Measurements from ENCODE around the gene VSTM2B.

The VSTM2B gene

DNA sequence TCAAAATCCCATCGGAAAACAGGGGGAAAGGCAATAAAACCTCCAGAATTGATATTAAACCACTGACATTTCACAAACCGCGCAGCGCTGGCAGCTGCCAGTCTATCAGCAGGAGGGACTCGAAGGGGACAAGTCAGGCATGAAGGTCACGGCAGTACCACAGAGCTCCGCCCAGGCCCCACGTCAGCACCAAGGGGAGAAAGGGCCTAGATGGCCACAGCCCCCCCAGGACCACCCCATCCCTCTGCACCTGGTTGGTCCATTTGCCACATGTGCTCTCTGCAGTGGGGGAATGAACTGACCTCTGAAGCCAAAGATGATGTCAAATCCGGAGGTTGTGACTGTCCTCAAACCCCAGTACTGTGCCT is 9.5 kb upstream of the VSTM2B start:
- DNase-seq (ENCODE audit: low spot score), result no peak

DNA sequence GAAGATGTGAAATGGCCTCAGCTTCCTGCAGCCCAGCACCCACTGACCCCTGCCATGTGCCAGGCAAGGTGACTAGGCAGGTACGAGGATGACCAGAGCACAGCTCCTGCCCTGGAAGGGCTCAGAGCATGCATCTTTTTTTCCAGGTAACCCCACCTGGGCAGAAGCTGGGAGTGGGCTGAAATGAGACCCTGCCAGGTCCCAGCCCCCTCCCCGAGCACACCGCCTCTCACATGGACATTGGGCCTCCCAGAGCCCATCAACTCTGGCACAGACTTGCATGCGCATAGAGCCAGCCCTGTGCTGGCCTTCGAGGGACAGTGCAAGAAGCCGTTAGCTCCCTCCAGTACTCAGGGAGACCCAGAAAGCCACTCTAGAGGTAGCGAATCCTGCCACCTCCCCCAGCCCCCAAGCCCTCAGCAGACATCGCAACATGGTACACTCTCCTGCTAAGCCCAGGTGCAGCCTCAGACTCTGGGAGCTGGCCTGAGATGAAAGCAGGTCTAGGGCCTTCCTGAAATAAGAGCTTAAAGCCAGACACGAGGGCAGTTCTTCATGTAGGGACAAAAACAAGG is 8.9 kb upstream of the VSTM2B start:
- DNase-seq (ENCODE audit: low spot score), result no peak

DNA sequence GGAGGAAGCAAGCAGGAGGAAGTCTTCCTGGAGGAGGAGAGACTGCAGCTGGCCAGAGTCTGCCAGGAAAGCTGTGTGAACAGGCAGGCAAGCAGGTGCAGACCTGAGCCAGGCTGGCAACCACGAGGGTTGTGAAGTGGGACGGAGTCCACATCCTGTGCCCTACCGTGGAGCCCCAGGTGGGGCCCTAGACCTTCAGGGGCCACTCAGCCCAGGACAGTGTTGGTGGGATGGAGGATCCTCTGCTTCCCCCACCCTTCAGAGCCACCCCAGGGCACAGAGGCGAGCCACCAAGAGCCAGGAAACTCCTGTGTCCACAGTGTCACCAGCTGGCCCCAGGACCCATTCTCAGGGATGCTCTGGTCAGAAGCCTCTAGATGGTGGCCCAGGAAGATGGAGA is 8.4 kb upstream of the VSTM2B start:
- DNase-seq (ENCODE audit: low spot score), result no peak

DNA sequence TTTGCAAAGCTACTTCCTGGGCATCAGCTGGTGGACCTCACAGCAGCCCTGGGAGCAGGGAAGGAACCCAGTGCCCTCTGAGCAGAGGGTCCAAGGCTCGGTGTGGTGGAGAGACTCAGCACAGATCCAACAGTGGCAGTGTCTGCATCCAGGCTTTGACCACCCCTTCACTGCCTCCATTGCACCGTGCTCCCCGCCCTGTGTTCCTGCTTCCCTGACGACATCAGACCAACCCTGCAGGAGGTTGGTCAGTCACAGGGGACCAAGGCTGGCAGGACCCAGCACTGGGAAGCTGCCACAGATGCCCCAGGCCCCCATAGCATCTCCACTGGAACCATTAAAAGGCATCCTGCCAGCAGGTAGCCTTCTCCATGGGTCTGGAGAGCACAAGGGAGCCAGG is 7.8 kb upstream of the VSTM2B start:
- DNase-seq (ENCODE audit: low spot score), result no peak

DNA sequence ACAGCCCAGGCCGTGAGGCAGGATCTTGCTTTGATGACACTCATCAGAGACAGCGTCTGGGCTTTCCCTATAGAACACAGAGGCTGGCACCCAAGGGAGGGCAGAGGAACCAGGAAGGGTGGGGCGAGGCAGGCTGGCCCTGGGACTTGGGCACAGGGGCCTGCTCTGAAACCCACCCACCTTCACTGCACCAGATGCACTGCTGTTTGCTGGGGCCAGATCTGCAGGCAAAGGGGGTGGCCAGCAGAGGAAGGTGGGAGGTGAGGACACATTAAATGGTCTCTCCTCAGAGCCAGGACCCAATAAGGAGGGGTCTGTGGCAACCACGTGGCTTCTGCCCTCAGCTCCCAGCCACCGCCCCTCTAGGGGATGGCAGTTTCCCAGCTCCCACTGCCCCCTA is 6.6 kb upstream of the VSTM2B start:
- DNase-seq (ENCODE audit: low spot score), result no peak

DNA sequence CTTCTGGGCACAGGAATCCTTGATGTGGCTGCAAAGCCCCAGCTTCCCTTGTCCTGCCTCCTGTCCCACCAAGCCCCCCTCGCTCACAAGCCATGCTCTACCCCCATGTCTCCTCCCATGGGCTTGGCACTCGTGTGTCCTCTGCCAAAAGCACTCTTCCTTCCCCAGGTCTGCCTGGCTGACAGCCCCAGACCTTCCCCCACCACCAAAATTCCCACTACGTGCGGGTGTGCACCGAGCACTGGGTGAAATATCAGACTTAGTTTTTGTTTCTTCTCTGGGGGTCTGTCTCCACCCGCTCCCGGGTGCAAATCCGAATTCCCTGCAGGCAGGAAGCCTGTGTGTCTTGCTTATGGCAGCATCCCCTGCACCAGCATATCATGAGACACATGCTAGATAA is 5.9 kb upstream of the VSTM2B start:
- no peak for DNase-seq (ENCODE audit: low spot score)

DNA sequence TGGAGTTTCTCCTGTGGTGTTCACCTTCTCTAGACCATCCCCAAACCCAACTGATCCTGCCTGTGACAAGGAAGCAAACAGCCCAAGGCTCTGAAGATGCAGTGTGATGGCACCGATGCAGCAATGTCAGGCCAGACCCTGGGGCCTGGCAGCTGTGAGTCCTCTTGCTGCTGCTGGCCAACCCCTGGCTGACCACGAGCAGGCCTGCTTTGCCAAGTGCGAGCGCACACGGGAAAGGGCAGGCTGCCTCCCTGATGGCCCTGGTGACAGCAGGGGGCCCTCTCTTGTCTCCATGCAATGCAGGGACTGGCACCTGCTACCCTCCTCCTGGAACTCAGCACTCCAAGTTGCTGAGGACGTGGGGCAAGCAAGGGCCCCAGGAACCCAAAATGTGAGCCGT is 5.4 kb upstream of the VSTM2B start:
- DNase-seq (ENCODE audit: low spot score), result no peak

DNA sequence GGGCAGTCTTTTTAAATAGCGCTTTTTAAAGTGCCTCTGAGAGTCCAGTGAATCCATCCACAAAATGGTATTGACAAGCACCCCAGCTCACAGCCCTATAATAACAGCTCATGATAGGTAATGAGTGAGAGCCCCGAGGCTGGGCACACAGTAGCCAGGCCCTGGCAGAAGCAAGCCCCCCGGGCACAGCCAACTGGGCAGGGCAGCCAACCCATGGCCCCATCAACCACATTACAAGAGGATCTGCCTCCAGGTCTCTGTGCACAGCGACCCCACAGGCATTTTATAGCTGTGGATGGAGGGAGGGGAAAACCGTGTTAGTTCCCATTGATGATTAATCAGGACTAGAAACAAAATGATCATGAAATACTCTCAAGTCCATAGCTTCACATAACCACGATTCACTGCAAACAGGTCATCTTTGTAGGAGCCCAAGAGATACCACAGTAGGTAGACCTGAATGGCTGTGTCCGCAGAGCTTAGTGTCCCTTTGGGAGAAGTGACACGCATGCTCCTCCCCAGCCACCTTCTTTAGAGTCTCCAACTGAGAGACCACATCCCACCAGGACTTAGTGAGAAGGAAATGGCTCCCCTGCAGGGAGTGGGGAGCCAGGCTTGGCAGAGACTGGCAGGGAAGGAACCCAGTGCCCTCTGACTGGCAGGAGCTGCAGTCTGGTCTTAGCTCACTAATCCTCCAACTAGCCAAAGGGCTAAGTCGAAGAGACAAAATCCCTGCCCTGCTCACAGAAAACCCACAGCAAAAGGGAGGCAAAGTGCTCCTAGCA is 4.3 kb upstream of the VSTM2B start:
- DNase-seq (ENCODE audit: low spot score), result no peak

DNA sequence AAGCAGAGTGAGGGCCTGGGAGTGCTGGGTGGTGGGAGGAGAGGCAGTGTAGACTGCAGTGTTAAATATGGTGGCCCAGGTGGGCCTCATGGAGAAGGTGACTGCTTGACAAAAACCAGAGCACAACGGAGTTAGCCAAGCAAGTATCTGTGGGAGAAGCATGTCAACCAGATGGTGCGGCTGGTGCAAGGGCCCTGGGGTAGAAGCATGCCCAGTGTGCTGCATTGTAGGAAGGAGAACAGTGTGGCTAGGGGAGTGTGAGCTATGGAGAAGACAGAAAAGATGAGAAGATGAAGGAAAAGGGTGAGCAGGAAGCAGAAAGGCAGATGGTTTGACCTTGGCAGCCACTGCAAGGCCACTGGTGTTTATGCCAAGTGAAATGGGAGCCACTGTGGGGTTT is 2.2 kb upstream of the VSTM2B start:
- DNase-seq (ENCODE audit: low spot score), result no peak

DNA sequence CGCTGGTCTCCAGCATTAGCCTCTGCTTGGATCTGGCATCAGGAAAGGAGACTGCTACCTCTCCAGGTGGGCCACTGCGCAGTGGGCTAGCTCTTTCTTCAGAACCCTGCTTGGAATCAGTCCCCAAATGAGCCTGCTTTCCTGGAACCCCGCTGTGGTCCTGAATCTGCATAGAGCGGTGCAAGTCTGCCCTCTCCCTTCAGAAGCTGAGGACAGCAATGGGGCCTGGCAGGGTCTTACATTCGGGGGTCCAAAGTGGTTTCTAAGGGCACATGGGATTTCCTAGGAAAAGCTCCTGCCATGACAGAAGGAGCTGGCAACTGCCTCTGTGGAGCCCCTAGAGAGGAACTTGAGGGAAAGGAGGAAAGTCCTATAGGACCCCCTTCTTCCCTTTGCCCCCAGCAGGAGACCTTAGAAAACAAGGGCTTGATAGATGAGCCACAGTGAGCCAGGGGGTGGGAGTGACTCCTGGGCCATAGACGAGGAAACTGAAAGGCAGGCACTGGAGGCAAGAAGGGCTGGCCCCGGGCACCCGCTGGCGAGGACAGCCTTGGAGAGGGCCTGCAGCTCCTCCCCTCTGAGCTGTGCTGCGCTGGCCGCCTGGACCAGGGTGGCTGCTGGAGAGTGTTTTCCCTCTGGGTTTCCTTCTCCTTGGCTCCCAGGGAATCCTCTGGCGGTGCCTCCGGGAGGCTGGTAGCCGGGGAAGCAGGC is 1.4 kb upstream of the VSTM2B start:
- DNase-seq (ENCODE audit: low spot score), result no peak

DNA sequence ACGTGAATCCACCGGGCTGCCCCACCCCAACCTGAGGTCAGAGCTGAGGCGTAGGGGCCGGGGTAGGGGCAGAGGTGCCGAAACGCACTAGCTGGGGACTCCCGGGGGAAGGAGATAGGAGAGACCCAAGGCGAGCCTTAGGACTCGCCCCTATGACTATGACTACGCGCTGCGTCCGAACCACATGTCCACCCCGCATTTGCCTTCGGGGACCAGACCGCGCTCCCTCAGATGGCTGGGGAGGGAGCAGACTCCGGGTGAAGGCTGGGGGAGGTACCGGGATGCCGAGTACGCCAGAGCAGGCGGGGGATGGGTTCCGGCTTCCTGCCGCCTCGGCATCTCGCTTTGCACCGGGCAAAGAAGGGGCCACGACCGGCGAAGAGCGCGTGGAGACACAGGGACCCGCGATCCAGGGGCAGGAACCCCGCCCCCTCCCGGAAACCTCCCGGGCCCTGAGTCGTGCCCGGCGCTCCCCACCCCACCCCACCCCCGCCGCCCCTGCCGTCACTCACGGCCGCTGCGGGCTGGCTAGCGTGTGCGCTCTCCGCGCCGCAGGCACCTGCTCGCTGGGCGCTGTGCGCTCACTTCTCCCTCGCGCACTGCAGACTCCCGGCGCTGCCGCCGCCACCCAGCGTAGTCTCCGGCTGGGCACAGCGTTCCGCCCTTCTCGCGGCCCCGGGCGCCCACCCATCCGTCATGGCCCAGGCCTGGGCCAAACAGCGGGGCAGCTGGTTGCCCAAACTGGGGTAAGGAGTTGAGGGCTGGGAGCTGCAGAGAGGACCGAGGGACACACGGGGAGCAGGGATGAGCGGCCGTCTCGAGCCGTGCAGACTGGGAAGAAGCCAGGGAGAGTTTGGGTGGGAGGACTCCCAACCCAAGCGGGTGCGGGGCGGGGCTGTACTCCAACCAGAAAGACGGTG is 622 bp upstream of the VSTM2B start:
- DNase-seq (ENCODE audit: low spot score), result no peak

DNA sequence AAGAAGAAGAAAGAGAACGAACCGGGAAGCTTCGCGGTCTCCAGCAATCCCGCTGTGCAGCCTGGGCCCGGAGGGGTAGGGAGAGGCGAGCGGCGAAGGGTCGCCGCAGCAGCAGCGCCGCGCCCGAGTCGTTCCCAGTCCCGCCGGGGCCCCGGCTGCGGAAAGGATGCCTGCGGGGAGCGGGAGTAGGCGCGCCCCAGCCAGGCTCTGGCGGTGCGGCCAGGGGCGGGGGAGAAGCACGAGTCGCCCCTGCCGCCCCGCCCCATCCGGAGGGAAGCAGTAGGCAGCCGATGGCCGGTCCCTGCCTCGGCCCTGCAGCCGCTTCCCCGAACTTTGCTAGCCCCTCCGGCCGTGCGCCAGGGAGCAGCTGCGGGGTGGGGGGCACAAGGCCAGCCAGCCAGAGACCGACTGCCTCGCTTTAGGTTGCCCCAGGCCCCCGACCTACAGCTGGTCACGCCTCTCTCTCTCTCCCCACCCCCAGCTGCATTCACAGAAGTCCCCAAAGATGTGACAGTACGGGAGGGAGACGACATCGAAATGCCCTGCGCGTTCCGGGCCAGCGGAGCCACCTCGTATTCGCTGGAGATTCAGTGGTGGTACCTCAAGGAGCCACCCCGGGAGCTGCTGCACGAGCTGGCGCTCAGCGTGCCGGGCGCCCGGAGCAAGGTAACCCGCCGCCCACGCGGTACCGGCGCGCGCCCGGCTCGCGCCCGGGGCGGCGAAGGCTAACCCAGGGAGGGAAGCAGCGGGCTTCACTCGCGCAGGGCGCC is 1.1 kb downstream of the VSTM2B start:
- no peak for DNase-seq (ENCODE audit: low spot score)

DNA sequence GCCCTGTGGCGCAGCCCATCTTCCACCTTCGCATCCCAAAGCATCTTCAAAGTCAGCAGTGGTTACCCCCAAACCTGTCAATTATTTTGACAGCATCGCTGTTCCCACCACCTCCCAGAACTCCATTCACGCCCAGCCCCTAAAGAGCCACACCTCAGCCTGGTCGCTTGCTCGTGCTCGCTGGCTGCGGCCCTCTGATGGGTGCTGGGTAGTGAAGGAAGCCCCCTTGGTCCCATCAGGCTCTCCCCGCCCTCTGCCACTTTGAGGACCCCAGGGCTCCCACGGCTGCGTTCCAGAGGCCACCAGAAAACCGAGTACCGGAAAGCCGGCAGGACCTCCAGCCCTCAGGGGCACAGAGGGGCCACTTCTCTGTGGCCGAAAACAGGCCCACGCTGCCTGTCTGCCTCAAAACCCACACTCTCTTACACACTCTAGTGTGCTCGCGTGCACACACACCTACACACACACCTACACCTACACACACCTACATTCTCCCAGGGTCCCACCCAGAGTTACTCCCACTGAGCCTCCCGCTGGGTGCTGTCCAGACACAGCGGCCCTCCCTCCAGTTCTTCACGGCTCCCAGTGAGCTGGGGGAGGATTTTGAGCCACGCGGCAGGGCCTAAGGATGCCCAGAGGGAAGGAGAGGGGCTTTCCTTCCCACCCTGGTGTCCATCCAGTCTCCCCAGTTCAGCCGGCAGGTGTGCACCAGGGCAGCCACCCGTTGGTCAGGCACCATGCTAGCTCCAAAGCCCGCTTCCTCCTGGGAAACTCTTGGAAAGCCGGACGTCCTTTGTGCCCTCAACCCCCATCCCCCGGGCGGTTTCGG is 1.9 kb downstream of the VSTM2B start:
- DNase-seq (ENCODE audit: low spot score), result no peak

DNA sequence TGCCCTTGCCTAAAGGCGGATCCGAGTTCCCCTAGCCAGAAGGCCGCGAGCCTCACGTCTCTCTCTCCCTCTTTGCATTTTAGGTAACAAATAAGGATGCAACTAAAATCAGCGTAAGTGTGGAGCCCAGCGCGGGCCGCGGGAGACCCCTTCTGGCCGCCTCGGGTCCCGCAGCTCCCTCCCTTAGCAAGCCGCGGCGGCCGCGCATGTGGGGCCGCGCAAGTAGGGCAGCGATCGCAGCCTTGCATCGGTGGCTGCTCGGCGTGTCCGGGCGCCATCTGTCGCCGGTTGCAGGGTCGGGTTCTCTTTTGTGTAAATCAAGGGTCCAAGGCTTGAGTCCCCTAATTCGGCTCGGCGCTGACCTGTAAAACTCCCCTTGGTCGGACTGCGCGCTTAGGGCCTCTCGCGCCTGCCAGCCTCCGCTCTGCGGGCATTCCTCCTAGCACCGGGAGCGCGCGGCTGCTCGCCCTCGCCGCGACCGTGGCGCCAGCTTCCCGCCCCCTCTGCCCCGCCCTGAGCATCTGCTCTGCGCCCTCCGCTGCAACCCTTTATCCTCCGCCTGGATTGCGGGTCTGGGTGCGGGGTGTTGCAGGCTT is 2.7 kb downstream of the VSTM2B start:
- peak; percentile 86 for DNase-seq (ENCODE audit: low spot score)

DNA sequence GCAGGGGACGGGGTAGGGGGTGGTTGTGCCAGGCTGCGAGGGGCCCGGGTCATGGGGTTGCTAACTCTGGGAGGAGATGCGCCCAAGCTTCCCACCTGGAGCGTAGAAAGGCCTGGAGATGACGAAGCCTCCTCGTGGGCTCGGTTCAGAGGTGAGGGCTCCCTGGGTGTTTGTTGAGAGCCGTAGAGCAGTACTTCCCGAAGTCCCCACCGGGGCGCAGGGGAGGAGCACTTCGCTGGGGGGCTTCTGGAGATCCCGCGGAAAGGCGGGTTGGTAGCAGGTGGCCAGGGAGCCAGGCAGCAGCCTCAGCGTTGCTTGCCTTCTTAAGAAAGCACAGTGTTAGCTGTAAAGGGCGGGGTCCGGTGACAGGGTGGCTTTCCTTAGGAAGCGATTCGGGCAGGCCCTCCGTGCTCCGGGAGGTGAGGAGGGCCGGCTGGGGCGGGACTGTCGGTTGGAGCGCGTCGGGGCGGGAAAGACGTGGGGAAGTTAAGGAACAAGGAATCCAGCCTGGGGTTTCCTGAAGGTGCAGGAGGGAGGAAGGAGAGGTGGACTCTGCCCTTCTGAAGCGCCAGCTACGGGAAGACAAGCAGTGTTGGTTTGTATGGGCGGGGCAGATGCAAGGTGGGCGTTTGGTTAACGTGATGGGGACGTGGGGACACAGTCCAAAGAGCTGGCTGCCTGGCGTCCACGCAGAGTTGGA is 3.3 kb downstream of the VSTM2B start:
- DNase-seq (ENCODE audit: low spot score), result no peak

DNA sequence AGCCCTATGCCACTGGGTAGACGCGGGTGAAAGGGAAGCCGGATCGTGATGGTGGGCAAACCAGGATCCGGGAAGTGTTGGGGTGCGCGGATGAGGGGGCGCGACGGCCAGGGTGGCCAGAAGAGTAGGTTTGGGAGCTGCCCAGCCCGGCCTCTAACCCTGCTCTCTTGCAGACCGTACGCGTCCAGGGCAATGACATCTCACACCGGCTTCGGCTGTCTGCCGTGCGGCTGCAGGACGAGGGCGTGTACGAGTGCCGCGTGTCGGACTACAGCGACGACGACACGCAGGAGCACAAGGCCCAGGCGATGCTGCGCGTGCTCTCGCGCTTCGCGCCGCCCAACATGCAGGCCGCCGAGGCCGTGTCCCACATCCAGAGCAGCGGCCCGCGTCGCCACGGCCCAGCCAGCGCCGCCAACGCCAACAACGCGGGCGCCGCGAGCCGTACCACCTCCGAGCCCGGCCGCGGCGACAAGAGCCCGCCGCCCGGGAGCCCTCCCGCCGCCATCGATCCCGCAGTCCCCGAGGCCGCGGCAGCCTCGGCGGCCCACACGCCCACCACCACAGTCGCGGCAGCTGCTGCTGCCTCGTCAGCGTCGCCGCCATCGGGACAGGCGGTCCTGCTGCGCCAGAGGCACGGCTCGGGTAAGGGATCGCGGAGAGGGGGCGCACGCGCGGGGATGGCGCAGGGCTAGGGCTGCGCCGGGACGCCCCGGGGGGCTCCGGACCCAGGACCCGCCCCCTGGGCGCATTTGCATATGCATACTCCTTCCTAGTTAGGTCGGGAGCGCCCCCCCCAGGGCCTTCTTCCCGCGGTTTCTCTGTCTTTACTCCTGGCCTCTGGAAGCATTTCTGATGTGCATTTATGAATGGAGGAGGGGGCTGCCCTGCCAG is 4.1 kb downstream of the VSTM2B start:
- no peak for DNase-seq (ENCODE audit: low spot score)

DNA sequence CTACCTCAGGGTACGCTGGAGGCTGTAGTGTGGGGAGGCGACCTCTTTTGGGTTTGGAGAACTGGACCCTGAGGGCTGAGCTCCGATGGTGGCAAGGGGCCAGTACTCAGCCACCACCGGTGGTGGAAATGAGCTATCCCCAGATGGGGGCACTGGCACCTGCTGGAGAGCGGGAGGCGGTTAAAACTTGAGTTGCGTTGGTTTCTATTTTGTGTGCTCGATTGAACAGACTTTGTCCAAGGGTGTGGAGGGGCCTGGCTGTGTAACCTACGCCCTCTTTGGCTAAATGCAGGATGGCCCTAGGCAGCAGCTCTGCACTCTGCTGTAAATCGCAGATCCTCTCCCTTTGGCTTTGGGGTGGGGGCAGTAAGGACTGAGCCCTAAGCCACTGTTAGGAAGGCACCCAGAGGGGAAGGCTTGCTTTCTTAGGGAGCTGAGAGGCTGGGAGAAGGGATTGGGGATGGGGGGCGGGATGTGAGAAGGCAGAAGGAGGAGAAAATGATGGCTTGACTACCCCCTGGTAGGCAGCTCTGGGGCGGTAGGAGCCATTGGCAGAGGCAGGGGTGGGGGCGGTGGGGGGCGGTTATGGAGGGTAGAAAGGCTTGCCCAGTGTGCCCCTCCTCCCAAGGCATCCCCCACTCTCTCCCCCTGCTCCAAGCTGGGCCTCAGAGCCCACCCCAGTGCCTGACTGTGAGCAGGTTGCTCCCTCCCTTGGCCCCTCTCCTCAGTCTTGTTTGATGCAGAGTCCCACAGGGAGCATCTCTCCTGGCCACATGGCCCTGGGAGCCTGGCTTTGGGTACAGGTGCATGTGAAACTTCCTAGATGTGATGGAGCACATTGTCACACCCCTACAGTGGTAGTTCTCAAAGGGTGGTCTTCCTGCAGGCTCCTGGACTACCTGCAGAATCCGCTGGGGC is 5.0 kb downstream of the VSTM2B start:
- DNase-seq (ENCODE audit: low spot score), result no peak

Data from hepatic stellate cell (primary cell).